HAP-1 (cell line): ENCODE data around the gene CXCR4.

ENCODE experiments used
- DNase-seq, 2 experiments: peaks; one replicate each; pipeline ENCODE4 v3.0.0-alpha.2; 2016 to 2020; ENCODE audit warnings: low spot score in 2 of 2
- H3K27me3 ChIP-seq: fragments of 250-450 bp; sonication (Bioruptor Pico); 2 replicates; pipeline ENCODE4 v1.5.1; 2020; ENCODE audit warnings: low read depth, mild to moderate bottlenecking, moderate library complexity
- H3K36me3 ChIP-seq: fragments of 250-450 bp; sonication (Bioruptor Pico); replicated peaks from 2 replicates; pipeline ENCODE4 v1.5.1; 2020; ENCODE audit warnings: mild to moderate bottlenecking
- H3K4me1 ChIP-seq: fragments of 250-450 bp; sonication (Bioruptor Pico); 2 replicates; pipeline ENCODE4 v1.5.1; 2020; ENCODE audit warnings: mild to moderate bottlenecking
- H3K4me3 ChIP-seq: fragments of 250-450 bp; sonication (Bioruptor Pico); 2 replicates; pipeline ENCODE4 v1.5.1; 2020; ENCODE audit warnings: mild to moderate bottlenecking, moderate library complexity
- H3K9me3 ChIP-seq: fragments of 250-450 bp; sonication (Bioruptor Pico); 2 replicates; pipeline ENCODE4 v1.5.1; 2020; ENCODE audit warnings: mild to moderate bottlenecking, moderate library complexity
- in situ Hi-C: fragments of 300-500 bp; cut with MboI; formaldehyde crosslinking; loops from 3 replicates; pipeline ENCODE4 v1.14.3; 2020; ENCODE audit warnings: low sequenced_read_pairs, inconsistent platforms, mixed read lengths

Gene CXCR4

GRCh38 chr2:136128366-136128765 is 10.4 kb upstream of the CXCR4 start:
- no peak for DNase-seq
- in situ Hi-C loops, result no loop called here
- Histone ChIP-seq H3K4me1 (peaks cover 10% of the 10 kb centered on the region), H3K9me3 (no peaks in the 10 kb centered on the region), H3K27me3 (peaks cover 28% of the 10 kb centered on the region), H3K4me3 (no peak overlapping the region), H3K36me3 (no peaks in the 10 kb centered on the region)

GRCh38 chr2:136127356-136127755 is 9.4 kb upstream of the CXCR4 start:
- no peak for DNase-seq
- H3K27me3 ChIP-seq, result peaks cover 36% of the 10 kb centered on the region
- in situ Hi-C loops, result no loop called here
- no peaks in the 10 kb centered on the region for H3K9me3 ChIP-seq
- no peaks in the 10 kb centered on the region for H3K36me3 ChIP-seq
- no peak overlapping the region for H3K4me3 ChIP-seq
- peaks cover 10% of the 10 kb centered on the region for H3K4me1 ChIP-seq

DNA sequence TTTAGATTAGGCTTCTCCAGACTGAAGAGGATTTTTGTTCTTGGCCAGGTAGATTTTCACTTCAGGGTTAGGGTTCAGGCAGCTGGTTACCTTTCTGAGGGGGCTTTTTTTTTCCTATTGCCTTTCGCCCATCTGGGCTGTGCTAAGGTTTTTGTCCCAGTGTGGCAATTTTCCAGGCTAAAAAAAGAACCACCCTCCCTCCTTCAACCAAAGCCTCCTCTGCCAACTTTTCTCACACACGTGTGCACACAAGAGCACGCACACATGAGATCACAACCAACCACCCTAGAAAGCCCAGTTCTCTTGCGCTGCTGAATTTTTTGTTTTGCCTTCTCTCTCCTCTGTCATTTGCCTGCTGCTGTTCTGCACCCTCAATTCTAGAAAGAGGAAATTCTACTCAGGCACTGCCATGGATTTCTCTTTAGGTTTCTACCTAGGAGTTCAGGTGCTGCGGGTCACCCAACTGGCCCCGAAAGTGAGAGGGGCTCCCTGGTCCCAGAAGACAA is 8.5 kb upstream of the CXCR4 start:
- in situ Hi-C loops, result no loop called here
- DNase-seq, result no peak
- Histone ChIP-seq H3K4me3 (no peak overlapping the region), H3K36me3 (no peaks in the 10 kb centered on the region), H3K27me3 (peaks cover 44% of the 10 kb centered on the region), H3K4me1 (peaks cover 10% of the 10 kb centered on the region), H3K9me3 (no peaks in the 10 kb centered on the region)

DNA sequence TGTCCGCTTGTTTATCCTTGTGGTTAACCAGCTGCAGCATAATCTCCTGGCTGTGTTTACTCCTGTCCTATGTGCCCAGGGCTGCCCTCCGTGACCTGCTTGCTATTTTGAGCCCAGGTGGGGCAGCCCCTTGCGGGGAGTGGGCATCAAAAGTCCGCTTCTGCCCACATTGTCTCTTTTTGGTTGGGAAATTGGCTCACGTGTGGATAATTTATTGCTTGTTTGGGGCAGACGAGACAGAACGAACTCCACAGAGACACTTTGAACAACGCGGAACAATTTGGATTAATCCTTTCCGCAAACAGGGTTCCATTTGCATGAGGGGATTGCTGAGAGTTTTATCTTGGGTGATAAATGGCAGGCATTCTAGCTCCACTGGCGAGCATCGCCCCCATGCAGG is 8.1 kb upstream of the CXCR4 start:
- Histone ChIP-seq H3K4me1 (peaks cover 10% of the 10 kb centered on the region), H3K4me3 (no peak overlapping the region), H3K36me3 (no peaks in the 10 kb centered on the region), H3K27me3 (peaks cover 48% of the 10 kb centered on the region), H3K9me3 (no peaks in the 10 kb centered on the region)
- in situ Hi-C loops, result no loop called here
- DNase-seq, result peak in 1 of 2 experiments; percentile 18

DNA sequence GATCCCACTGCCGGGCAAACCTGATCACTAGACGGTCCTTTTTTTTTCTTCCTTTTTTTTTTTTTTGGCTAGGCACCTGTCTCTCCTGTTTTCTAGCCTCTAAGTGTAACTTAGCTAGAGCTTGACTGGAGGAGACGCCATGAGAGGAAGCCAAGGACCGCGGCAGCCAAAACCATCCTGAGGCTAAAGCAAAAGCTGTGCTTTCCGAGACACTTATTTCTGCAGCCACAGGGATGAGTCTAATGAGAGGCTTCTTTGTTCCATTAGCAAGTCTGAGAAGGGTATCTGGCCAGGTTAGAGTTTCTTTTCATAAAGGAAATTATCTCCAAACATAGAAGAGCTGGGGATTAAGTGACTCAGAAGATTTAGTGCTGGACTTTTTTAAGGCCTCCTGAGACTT is 7.3 kb upstream of the CXCR4 start:
- Histone ChIP-seq H3K4me3 (no peak overlapping the region), H3K27me3 (peaks cover 56% of the 10 kb centered on the region), H3K4me1 (peaks cover 10% of the 10 kb centered on the region), H3K36me3 (no peaks in the 10 kb centered on the region), H3K9me3 (no peaks in the 10 kb centered on the region)
- DNase-seq, result no peak
- in situ Hi-C loops, result no loop called here

DNA sequence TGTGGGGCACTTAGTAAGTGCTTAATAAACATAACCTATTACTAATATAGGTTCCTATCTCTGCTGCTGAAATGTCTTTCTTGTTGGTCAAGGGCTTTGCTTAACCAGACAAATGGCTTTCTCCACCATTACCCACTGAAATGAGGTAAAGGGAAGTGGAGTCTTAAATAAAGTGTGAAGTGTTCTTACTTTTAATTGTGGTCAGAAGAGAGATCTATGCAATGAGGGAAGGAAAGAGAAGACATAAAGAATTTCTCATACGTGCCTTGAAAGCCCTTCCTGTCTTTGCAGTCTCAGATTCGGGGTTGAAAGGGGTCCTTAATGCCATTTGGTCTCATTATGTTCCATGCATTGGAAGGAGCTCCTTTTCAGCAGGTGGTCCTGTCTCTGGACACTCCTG is 6.9 kb upstream of the CXCR4 start:
- no peak overlapping the region for H3K4me3 ChIP-seq
- peaks cover 60% of the 10 kb centered on the region for H3K27me3 ChIP-seq
- no peaks in the 10 kb centered on the region for H3K36me3 ChIP-seq
- no peak for DNase-seq
- in situ Hi-C loops, result no loop called here
- no peaks in the 10 kb centered on the region for H3K9me3 ChIP-seq
- peaks cover 10% of the 10 kb centered on the region for H3K4me1 ChIP-seq

GRCh38 chr2:136122661-136123060 is 4.7 kb upstream of the CXCR4 start:
- in situ Hi-C loops, result no loop called here
- Histone ChIP-seq H3K9me3 (no peaks in the 10 kb centered on the region), H3K4me3 (no peak overlapping the region), H3K4me1 (peaks cover 16% of the 10 kb centered on the region), H3K36me3 (no peaks in the 10 kb centered on the region; the same call in 1 of the 2 replicates), H3K27me3 (peaks cover 70% of the 10 kb centered on the region)
- DNase-seq, result no peak

DNA sequence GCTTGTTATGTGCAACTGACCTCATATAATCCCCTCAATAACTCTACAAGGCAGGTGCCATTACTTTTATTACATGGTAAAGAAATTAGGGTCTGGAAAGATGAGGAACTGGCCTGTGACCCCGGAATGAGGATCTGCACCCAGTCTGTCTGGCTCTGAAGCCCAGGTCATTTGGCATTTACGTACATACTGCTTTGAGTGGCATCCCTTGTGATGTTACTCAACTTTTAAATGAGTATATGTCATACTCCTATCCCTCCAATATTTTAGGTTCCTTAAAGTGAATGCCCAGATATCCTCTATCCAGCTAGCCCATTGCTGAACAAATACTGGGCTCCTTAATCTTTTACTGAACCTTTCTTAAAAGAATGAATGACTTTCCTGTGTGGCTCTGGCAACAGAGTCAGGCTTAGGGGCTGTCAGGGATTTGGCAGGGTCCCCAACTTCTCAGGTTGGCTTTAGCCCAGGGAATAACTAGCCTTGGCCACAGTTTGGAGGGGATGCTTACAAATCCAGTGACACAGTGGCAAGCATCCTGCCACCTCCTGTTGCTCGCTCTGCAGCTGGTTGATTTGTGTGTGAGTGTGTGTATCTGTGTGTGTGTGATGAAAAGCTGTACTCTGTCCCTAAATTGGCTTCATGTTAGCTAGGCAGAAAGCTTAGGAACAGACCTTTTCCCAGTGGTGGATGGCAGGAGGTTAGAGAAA is 3.4 kb upstream of the CXCR4 start:
- Histone ChIP-seq H3K4me3 (no peak overlapping the region), H3K27me3 (peaks cover 81% of the 10 kb centered on the region), H3K4me1 (peaks cover 18% of the 10 kb centered on the region), H3K36me3 (no peaks in the 10 kb centered on the region; the same call in 1 of the 2 replicates), H3K9me3 (no peaks in the 10 kb centered on the region)
- DNase-seq, result no peak
- in situ Hi-C loops, result no loop called here

- in situ Hi-C loops, result no loop called here
- Histone ChIP-seq H3K9me3 (no peaks in the 10 kb centered on the region), H3K4me1 (peaks cover 12% of the 10 kb centered on the region), H3K27me3 (peaks cover 84% of the 10 kb centered on the region), H3K36me3 (no peaks in the 10 kb centered on the region; the same call in 1 of the 2 replicates), H3K4me3 (no peak overlapping the region)
- no peak for DNase-seq
Measured at GRCh38 chr2:136119717-136120675, 2.0 kb upstream of the CXCR4 start.

- in situ Hi-C loops, result no loop called here
- Histone ChIP-seq H3K4me1 (peaks cover 12% of the 10 kb centered on the region), H3K9me3 (no peaks in the 10 kb centered on the region), H3K4me3 (peak overlapping the region; percentile 29), H3K27me3 (peaks cover 84% of the 10 kb centered on the region), H3K36me3 (no peaks in the 10 kb centered on the region; the same call in 1 of the 2 replicates)
- peak in 1 of 2 experiments; percentile 60 for DNase-seq
Measured at GRCh38 chr2:136118819-136119716, 1.1 kb upstream of the CXCR4 start.

DNA sequence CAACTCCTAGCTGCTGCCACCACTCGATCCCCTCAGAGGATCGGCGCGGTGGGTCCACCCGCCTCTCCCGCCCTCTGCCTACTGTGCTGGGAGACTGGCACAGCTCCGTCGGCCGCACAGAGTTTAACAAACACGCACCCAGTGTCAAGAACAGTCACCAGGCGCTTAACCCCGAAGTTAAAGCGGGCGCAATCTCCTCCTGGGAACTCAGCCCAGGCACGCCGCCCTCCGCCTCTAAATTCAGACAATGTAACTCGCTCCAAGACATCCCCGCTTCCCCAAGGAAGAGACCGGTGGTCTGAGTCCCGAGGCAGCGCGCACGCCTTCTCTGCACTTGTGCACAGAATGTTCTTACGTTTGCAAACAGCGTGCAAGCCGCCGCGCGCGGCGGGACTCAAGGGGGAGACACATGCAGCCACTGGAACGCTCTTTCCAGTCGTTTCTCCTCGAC is 533 bp downstream of the CXCR4 start:
- Histone ChIP-seq H3K4me3 (peak overlapping the region; percentile 29), H3K9me3 (no peaks in the 10 kb centered on the region), H3K4me1 (peaks cover 12% of the 10 kb centered on the region), H3K27me3 (peaks cover 86% of the 10 kb centered on the region), H3K36me3 (no peaks in the 10 kb centered on the region; the same call in 1 of the 2 replicates)
- in situ Hi-C loops, result no loop called here
- DNase-seq, result peak in 1 of 2 experiments; percentile 59

DNA sequence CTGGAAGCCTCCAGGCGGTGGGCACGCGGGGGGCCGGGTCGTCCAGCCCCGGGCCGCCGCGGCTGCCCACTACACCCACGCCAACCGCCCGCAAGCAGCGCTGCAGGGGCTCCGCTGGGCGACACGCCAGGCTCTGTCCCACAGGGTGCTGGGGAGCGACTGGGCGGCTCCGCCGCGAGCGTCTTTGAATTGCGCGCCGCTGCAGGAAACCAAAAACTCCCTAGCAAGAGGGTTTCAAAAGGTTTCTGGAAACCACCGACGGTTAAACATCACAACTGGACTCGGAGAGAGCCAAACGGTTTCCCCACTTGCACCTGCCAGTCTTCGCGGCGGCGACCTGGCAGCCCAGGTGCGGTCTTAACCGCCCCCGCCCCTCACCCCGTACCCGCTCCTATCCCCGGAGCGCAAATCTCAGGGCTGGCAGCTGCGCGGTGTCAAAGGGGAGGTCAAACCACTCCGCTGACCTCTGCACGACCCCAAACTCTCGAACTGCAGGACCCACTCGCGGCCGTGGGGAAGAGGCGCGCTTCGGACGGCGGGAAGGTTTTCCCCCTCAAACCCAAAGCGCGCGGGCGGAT is 1.0 kb downstream of the CXCR4 start:
- H3K4me3 ChIP-seq, result peak overlapping the region; percentile 29
- peaks cover 84% of the 10 kb centered on the region for H3K27me3 ChIP-seq
- in situ Hi-C loops, result no loop called here
- H3K36me3 ChIP-seq, result no peaks in the 10 kb centered on the region; the same call in 1 of the 2 replicates
- no peaks in the 10 kb centered on the region for H3K9me3 ChIP-seq
- H3K4me1 ChIP-seq, result peaks cover 12% of the 10 kb centered on the region
- DNase-seq, result peak in 1 of 2 experiments; percentile 38
